GM12878 (cell line): ENCODE results near the gene NCF2. TPM values are rescaled to one million over a fixed set of nuclear protein-coding genes. Genes with fewer than 3 reads are reported as not detected.

ENCODE experiments used
- ATAC-seq: fragments of 200-7000 bp; cut with Tn5 transposase; 3 replicates; pipeline ENCODE4 v1.9.1; 2020; ENCODE audit warnings: mild to moderate bottlenecking, moderate library complexity
- BruUV-seq: library from RNA; stranded (reverse); fragments of 400-500 nt; replicated peaks from 2 replicates; lab custom pipeline; 2021; lab: Mats Ljungman, UMichigan
- CTCF ChIA-PET: fragments of 300-600 bp; sonication (Branson Sonifier 250); formaldehyde crosslinking; extraction: SDS; loops from one replicate; lab custom pipeline; 2021; ENCODE audit warnings: inconsistent platforms; lab: Yijun Ruan, JAX
- POLR2A ChIA-PET: fragments of 350-600 bp; formaldehyde crosslinking; extraction: SDS; loops from one replicate; lab custom pipeline; 2021; ENCODE audit warnings: inconsistent platforms; lab: Charles Lee
- RAD21 ChIA-PET: fragments of 300-600 bp; sonication (Branson Sonifier 250); formaldehyde crosslinking; loops from one replicate; lab custom pipeline; 2023; ENCODE audit warnings: antibody characterized with exemption; ENCODE audit not compliant: unreplicated experiment; lab: Charles Lee
- SMC1A ChIA-PET: fragments of 300-600 bp; sonication (Branson Sonifier 250); formaldehyde crosslinking; loops from one replicate; lab custom pipeline; 2023; ENCODE audit not compliant: unreplicated experiment, uncharacterized antibody; lab: Charles Lee
- DNase-seq: peaks from one replicate; pipeline ENCODE4 v3.0.0-alpha.2; 2011; ENCODE audit warnings: low read depth, low spot score
- FAIRE-seq: peaks from 3 replicates; lab custom pipeline; 2011; peaks lifted over from hg19 to GRCh38; lab: Jason Lieb, UNC
- H2AFZ ChIP-seq: 2 replicates; pipeline ENCODE4 v1.6.0; 2011; ENCODE audit warnings: low read depth, low read length, control low read depth; ENCODE audit not compliant: control insufficient read depth
- H3K27ac ChIP-seq: 2 replicates; pipeline ENCODE4 v1.5.1; 2011; ENCODE audit warnings: control low read depth; ENCODE audit not compliant: control insufficient read depth, insufficient read depth
- H3K27me3 ChIP-seq, 2 experiments: replicated peaks in 1 of 2; 2 replicates each; pipeline versions ENCODE4 v1.6.0 to v1.6.1; 2011; ENCODE audit warnings: low read length in 1 of 2; ENCODE audit not compliant: control insufficient read depth in 2 of 2, insufficient read depth in 2 of 2
- H3K36me3 ChIP-seq, 2 experiments: 2 replicates each; pipeline ENCODE4 v1.5.1; 2011; ENCODE audit warnings: low read length in 1 of 2; ENCODE audit not compliant: control insufficient read depth in 2 of 2, insufficient read depth in 2 of 2
- H3K4me1 ChIP-seq: 2 replicates; pipeline ENCODE4 v1.6.1; 2011; ENCODE audit warnings: mild to moderate bottlenecking, low read length, moderate library complexity, mixed read lengths; ENCODE audit not compliant: control insufficient read depth, insufficient read depth
- H3K4me2 ChIP-seq: 2 replicates; pipeline ENCODE4 v1.6.0; 2011; ENCODE audit warnings: control low read depth; ENCODE audit not compliant: control insufficient read depth, insufficient read depth
- H3K4me3 ChIP-seq: fragments of 200-600 bp; sonication (generic); 2 replicates; pipeline ENCODE4 v1.5.1; 2016
- H3K79me2 ChIP-seq: 2 replicates; pipeline ENCODE4 v1.6.0; 2011; ENCODE audit warnings: low read length; ENCODE audit not compliant: control insufficient read depth, insufficient read depth
- H3K9ac ChIP-seq: 2 replicates; pipeline ENCODE4 v1.8.0; 2011; ENCODE audit warnings: low read length, control low read depth, mixed read lengths; ENCODE audit not compliant: control insufficient read depth, insufficient read depth
- H3K9me3 ChIP-seq: replicated peaks from 3 replicates; pipeline ENCODE4 v1.5.1; 2011; ENCODE audit warnings: mild to moderate bottlenecking, low read length; ENCODE audit not compliant: control insufficient read depth, insufficient read depth
- H4K20me1 ChIP-seq: 2 replicates; pipeline ENCODE4 v1.6.0; 2011; ENCODE audit not compliant: control insufficient read depth, insufficient read depth
- CEBPZ ChIP-seq: fragments of 150-350 bp; IDR thresholded peaks from 2 replicates; pipeline ENCODE4 v1.6.1; 2016; ENCODE audit warnings: low read depth, low read length
- CHD4 ChIP-seq: fragments of 200-600 bp; sonication (generic); IDR thresholded peaks from 2 replicates; pipeline ENCODE4 v1.6.1; 2016; ENCODE audit warnings: mild to moderate bottlenecking
- HDAC6 ChIP-seq: fragments of 200-600 bp; sonication (generic); IDR thresholded peaks from one replicate; pipeline ENCODE4 v1.8.0; 2017; ENCODE audit warnings: antibody characterized with exemption; ENCODE audit not compliant: unreplicated experiment
- JUNB ChIP-seq: IDR thresholded peaks from 2 replicates; pipeline ENCODE4 v1.6.1; 2016; ENCODE audit warnings: antibody characterized with exemption, mild to moderate bottlenecking
- MEF2B ChIP-seq: fragments of 450-650 bp; IDR thresholded peaks from 2 replicates; pipeline ENCODE4 v1.6.1; 2018; ENCODE audit warnings: mild to moderate bottlenecking, moderate library complexity; ENCODE audit not compliant: partially characterized antibody, poor library complexity, severe bottlenecking
- MTA3 ChIP-seq: IDR thresholded peaks from 2 replicates; pipeline ENCODE4 v1.6.1; 2012; ENCODE audit warnings: low read length, inconsistent platforms, borderline replicate concordance
- MXI1 ChIP-seq: fragments of 150-350 bp; IDR thresholded peaks from 2 replicates; pipeline ENCODE4 v1.6.1; 2011; ENCODE audit warnings: low read depth, mild to moderate bottlenecking, inconsistent platforms, low read length, improper control_type of control experiment
- RAD51 ChIP-seq: fragments of 450-650 bp; IDR thresholded peaks from 2 replicates; pipeline ENCODE4 v1.6.1; 2016; ENCODE audit warnings: moderate library complexity, mild to moderate bottlenecking, inconsistent platforms
- SRF ChIP-seq, 2 experiments: IDR thresholded peaks; 2 replicates each; pipeline ENCODE4 v1.6.1; 2011; ENCODE audit warnings: low read depth in 2 of 2, low read length in 2 of 2, mild to moderate bottlenecking in 1 of 2, moderate library complexity in 1 of 2
- TAF1 ChIP-seq: IDR thresholded peaks from 2 replicates; pipeline ENCODE4 v1.6.1; 2011; ENCODE audit warnings: mild to moderate bottlenecking, low read depth, low read length, borderline replicate concordance
- USF1 ChIP-seq: IDR thresholded peaks from 2 replicates; pipeline ENCODE4 v1.6.1; 2011; ENCODE audit warnings: borderline replicate concordance, low read depth, mild to moderate bottlenecking, moderate library complexity, mixed read lengths, low read length; ENCODE audit not compliant: insufficient read depth; ENCODE audit errors: extremely low read length
- USF2 ChIP-seq: IDR thresholded peaks from 2 replicates; pipeline ENCODE4 v1.6.1; 2011; ENCODE audit warnings: low read depth, low read length, improper control_type of control experiment, borderline replicate concordance
- ZBTB33 ChIP-seq: fragments of 450-650 bp; IDR thresholded peaks from 2 replicates; pipeline ENCODE4 v1.6.1; 2017; ENCODE audit warnings: mild to moderate bottlenecking
- WGBS: methylation state at CpG from one replicate; pipeline ENCODE4 v1.1.6; 2016; ENCODE audit warnings: low lambda C conversion rate; ENCODE audit not compliant: insufficient replicate concordance, insufficient coverage; ENCODE audit errors: missing lambda C conversion rate; 5-methylcytosine and 5-hydroxymethylcytosine counted together
- in situ Hi-C: fragments of 300-500 bp; cut with MboI; formaldehyde crosslinking; loops from 9 replicates; pipeline ENCODE4 v1.14.3; 2018; ENCODE audit warnings: mixed read lengths
- intact Hi-C: fragments of 100-400 bp; cut with micrococcal nuclease; formaldehyde crosslinking; loops from one replicate; pipeline ENCODE4 v1.14.2; 2022; ENCODE audit not compliant: unreplicated experiment
- polyA plus RNA-seq, 11 experiments: library from polyadenylated mRNA; depleted of rRNA in 4 of 11; unstranded in 6 of 11; stranded (reverse) in 5 of 11; fragments of >200 nt; fragmentation: Nextera tagmentation in 4 of 11; fragmentation: Illumina TruSeq in 1 of 11; extraction: Ambion mirVana in 4 of 11; extraction: Trizol in 1 of 11; gene quantifications; 1 replicate in 1 of 11; 2 replicates in 10 of 11; pipeline versions ENCODE4 v1.2.1 to v1.2.3, GENCODE V29; 2011 to 2016; ENCODE audit warnings: inconsistent platforms in 2 of 11, missing spikeins in 2 of 11, low read depth in 1 of 11
- total RNA-seq, 4 experiments: library from RNA; depleted of rRNA in 3 of 4; stranded (reverse); fragments of >200 nt in 3 of 4; fragmentation: Illumina TruSeq in 1 of 4; extraction: Trizol in 1 of 4; gene quantifications; 2 replicates each; pipeline versions ENCODE4 v1.2.1 to v1.2.3, GENCODE V29; 2013 to 2021
- TF ChIP-seq, protein P1 (sequence below): IDR thresholded peaks from 2 replicates; pipeline ENCODE4 v1.6.1; 2012; ENCODE audit warnings: low read depth, low read length, improper control_type of control experiment
- TF ChIP-seq, protein P2 (sequence below): IDR thresholded peaks from 2 replicates; pipeline ENCODE4 v1.6.1; 2012; ENCODE audit warnings: low read depth, low read length, improper control_type of control experiment

The NCF2 gene
- total and polyA plus RNA-seq, 10 of the 15 experiments (the other 5 are each of a cell fraction or from before 2014, with no cell fraction given): 31.4 to 256 (median 77.1) TPM

GRCh38 chr1:183632114-183632513 is 41.9 kb upstream of the NCF2 start:
- Histone ChIP-seq H2AFZ (no peak overlapping the region), H4K20me1 (no peaks in the 10 kb centered on the region), H3K4me1 (peaks cover 3% of the 10 kb centered on the region; the same call in 1 of the 2 replicates), H3K27me3 (no peaks in the 10 kb centered on the region), H3K79me2 (peaks cover 88% of the 10 kb centered on the region), H3K36me3 (peaks cover 4 to 25% of the 10 kb centered on the region in 2 experiments), H3K9me3 (no peaks in the 10 kb centered on the region), H3K4me3 (peak overlapping the region; percentile 88), H3K27ac (no peak overlapping the region; the same call in 1 of the 2 replicates), H3K9ac (peak overlapping the region; percentile 98), H3K4me2 (peak overlapping the region; percentile 81)
- RAD21 ChIA-PET: interaction anchor here (0.7 to 5.5 kb wide), 9 partner anchors 13 to 283 kb away, joined by 3 to 56 read pairs (median 8); partner anchors contain the start of genes APOBEC4 and NCF2
- intact Hi-C loops: no loop called here
- in situ Hi-C loops: no loop called here
- POLR2A ChIA-PET: interaction anchor here (0.6 to 3.0 kb wide), 6 partner anchors 14 to 326 kb away, joined by 3 to 8 read pairs (median 4); partner anchors contain the start of gene APOBEC4
- no peak for FAIRE-seq
- WGBS: 2% methylated on average over 2 of the region's 2 CpGs
- no peak for ATAC-seq
- CTCF ChIA-PET: interaction anchor here (0.5 to 5.8 kb wide), 14 partner anchors 9 to 287 kb away, joined by 3 to 81 read pairs (median 7); partner anchors contain the start of genes APOBEC4 and NCF2
- SMC1A ChIA-PET: interaction anchor here (0.5 to 6.6 kb wide), 14 partner anchors 10 to 283 kb away, joined by 3 to 70 read pairs (median 8); partner anchors contain the start of genes APOBEC4, NCF2 and SMG7
- BruUV-seq: no TSS peak
- DNase-seq: no peak
- TF ChIP-seq TAF1 (no peak), MTA3 (no peak), USF2 (no peak), CEBPZ (no peak), SRF (IDR thresholded peaks at IDR 0.05; ENCODE audit: low read depth in 2 of 2, low read length in 2 of 2) (no peak), RAD51 (no peak), MXI1 (no peak), USF1 (no peak), MEF2B (no peak), JUNB (no peak), CHD4 (no peak), ZBTB33 (no peak), HDAC6 (no peak)
- TF ChIP-seq, protein P1, sequence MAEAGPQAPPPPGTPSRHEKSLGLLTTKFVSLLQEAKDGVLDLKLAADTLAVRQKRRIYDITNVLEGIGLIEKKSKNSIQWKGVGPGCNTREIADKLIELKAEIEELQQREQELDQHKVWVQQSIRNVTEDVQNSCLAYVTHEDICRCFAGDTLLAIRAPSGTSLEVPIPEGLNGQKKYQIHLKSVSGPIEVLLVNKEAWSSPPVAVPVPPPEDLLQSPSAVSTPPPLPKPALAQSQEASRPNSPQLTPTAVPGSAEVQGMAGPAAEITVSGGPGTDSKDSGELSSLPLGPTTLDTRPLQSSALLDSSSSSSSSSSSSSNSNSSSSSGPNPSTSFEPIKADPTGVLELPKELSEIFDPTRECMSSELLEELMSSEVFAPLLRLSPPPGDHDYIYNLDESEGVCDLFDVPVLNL: no peak
- TF ChIP-seq, protein P2, sequence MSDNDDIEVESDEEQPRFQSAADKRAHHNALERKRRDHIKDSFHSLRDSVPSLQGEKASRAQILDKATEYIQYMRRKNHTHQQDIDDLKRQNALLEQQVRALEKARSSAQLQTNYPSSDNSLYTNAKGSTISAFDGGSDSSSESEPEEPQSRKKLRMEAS: no peak
